ENCODE data around the gene TSKS. TPM values are rescaled to one million over a fixed set of nuclear protein-coding genes. Genes with fewer than 3 reads are reported as not detected.

Gene TSKS
- total and polyA plus RNA-seq, 11 donors, result 0.23 to 0.77 (median 0.40) TPM; not detected in 3

GRCh38 chr19:49803529-49803856 is 40.4 kb upstream of the TSKS start:
- Histone ChIP-seq H3K27me3 (no peaks in the 10 kb centered on the region), H3K9me3 (no peaks in the 10 kb centered on the region), H3K4me1 (peaks cover 0 to 20% (median 7%) of the 10 kb centered on the region in 12 donors), H3K4me3 (no peak overlapping the region), H3K36me3 (peaks cover 0 to 90% (median 74%) of the 10 kb centered on the region in 9 donors), H3K27ac (no peak overlapping the region)
- WGBS, 4 donors, result 90 to 94% (median 93%) methylated on average over 4 to 6 of the region's 6 CpGs
- intact Hi-C loops (cut with DNase I), result loop anchor here in 1 of 10 donors (5.0 kb wide), 1 partner anchor 36 kb away; the partner anchor contains the start of gene AP2A1
- no peak for DNase-seq
- ATAC-seq, result no peak
- TF ChIP-seq POLR2A (IDR thresholded peaks at IDR 0.05) (no peak), CTCF (IDR thresholded peaks at IDR 0.05) (no peak)

- intact Hi-C loops (cut with DNase I), result loop anchor here in 1 of 10 donors (5.0 kb wide), 1 partner anchor 36 kb away; the partner anchor contains the start of gene AP2A1
- peaks cover 0 to 15% (median 3%) of the 10 kb centered on the region in 12 donors for H3K4me1 ChIP-seq
- H3K4me3 ChIP-seq, result peak overlapping the region in 8 of 12 donors; percentile 28 to 61 (median 46)
- no peaks in the 10 kb centered on the region for H3K9me3 ChIP-seq
- ATAC-seq (peak in 2 of 4 donors; percentile 1 to 3), DNase-seq (peak in 1 of 5 donors; percentile 36)
- H3K36me3 ChIP-seq, result peaks cover 0 to 95% (median 78%) of the 10 kb centered on the region in 9 donors
- H3K27me3 ChIP-seq, result no peaks in the 10 kb centered on the region
- TF ChIP-seq CTCF (IDR thresholded peaks at IDR 0.05) (no peak), POLR2A (IDR thresholded peaks at IDR 0.05) (no peak)
- 79 to 88% (median 82%) methylated on average over 23 to 24 of the region's 24 CpGs for WGBS, 4 donors
- H3K27ac ChIP-seq, result peak overlapping the region in 7 of 12 donors; percentile 32 to 74 (median 57)
Observed at GRCh38 chr19:49802836-49803528, 39.9 kb upstream of the TSKS start.

GRCh38 chr19:49801966-49802661 is 39.0 kb upstream of the TSKS start:
- DNase-seq (peak; percentile 91 to 96 (median 94)), ATAC-seq (peak; percentile 80 to 91 (median 85))
- peaks cover 0 to 96% (median 81%) of the 10 kb centered on the region in 9 donors for H3K36me3 ChIP-seq

More at GRCh38 chr19:49801966-49802661, 39.0 kb upstream of the TSKS start:
- H3K27me3 ChIP-seq, result no peaks in the 10 kb centered on the region
- H3K27ac ChIP-seq, result peak overlapping the region in 9 of 12 donors; percentile 32 to 74 (median 55)
- WGBS, 4 donors, result 41 to 51% (median 45%) methylated on average over 31 to 38 of the region's 38 CpGs
- TF ChIP-seq CTCF (IDR thresholded peaks at IDR 0.05) (peak in 9 of 12 donors; percentile 12 to 51 (median 27)), POLR2A (IDR thresholded peaks at IDR 0.05) (no peak)
- peak overlapping the region in 10 of 12 donors; percentile 28 to 61 (median 42) for H3K4me3 ChIP-seq
- peaks cover 0 to 14% (median 1%) of the 10 kb centered on the region in 12 donors for H3K4me1 ChIP-seq
- H3K9me3 ChIP-seq, result no peaks in the 10 kb centered on the region
- intact Hi-C loops (cut with DNase I), result loop anchor here in 1 of 10 donors (5.0 kb wide), 1 partner anchor 35 kb away; the partner anchor contains the start of gene AP2A1
